Measurements from ENCODE around the gene TRIM44. TPM values are rescaled to one million over a fixed set of nuclear protein-coding genes. Genes with fewer than 3 reads are reported as not detected.
"Not testable (repeated sequence)": the region's sequence is repeated elsewhere in the genome, so short reads cannot be mapped to it uniquely, and the experiment has no call there.

TRIM44 gene
- total RNA-seq, 8 experiments from 2014 or later, result 15.7 to 33.5 (median 23.7) TPM

- peak overlapping the region; percentile 98 to 99 for H3K27ac ChIP-seq
- in situ Hi-C loops (cut with MboI; ENCODE audit: low pct_unique_long_range_greater_than_20kb in 2 of 9, low sequenced_read_pairs in 9 of 9, unreplicated experiment in 9 of 9), result no loop called here
- peak overlapping the region; percentile 61 to 92 (median 64) for H3K4me3 ChIP-seq
- 0 to 21% (median 0%) methylated on average over 1 to 8 of the region's 12 CpGs; no CpG with 5 or more reads in 1 of the 10 experiments for WGBS, 10 experiments
- peak; percentile 22 to 57 (median 52) for ATAC-seq (replicated peaks in 6 of 8)
- peaks cover 19 to 33% of the 10 kb centered on the region in 2 donors for H3K4me1 ChIP-seq (replicated peaks in 1 of 2)
Observed at GRCh38 chr11:35662061-35662648, 420 bp upstream of the TRIM44 start.

- ATAC-seq (replicated peaks in 6 of 8), result no peak
- peak overlapping the region; percentile 61 to 92 (median 64) for H3K4me3 ChIP-seq
- 40 to 98% (median 83%) methylated on average over 1 to 10 of the region's 10 CpGs for WGBS, 10 experiments
- H3K27ac ChIP-seq, result peak overlapping the region; percentile 98 to 99
- in situ Hi-C loops (cut with MboI; ENCODE audit: low pct_unique_long_range_greater_than_20kb in 2 of 9, low sequenced_read_pairs in 9 of 9, unreplicated experiment in 9 of 9), result no loop called here
- H3K4me1 ChIP-seq (replicated peaks in 1 of 2), result peaks cover 19 to 33% of the 10 kb centered on the region in 2 donors
Observed at GRCh38 chr11:35663408-35663702, 780 bp downstream of the TRIM44 start.

- Histone ChIP-seq H3K4me1 (replicated peaks in 1 of 2) (peaks cover 19 to 33% of the 10 kb centered on the region in 2 donors), H3K4me3 (peak overlapping the region; percentile 61 to 92 (median 64)), H3K27ac (no peak overlapping the region)
- 94 to 100% (median 100%) methylated on average over 3 to 5 of the region's 5 CpGs; no CpG with 5 or more reads in 1 of the 10 experiments for WGBS, 10 experiments
- in situ Hi-C loops (cut with MboI; ENCODE audit: low pct_unique_long_range_greater_than_20kb in 2 of 9, low sequenced_read_pairs in 9 of 9, unreplicated experiment in 9 of 9), result no loop called here
- no peak for ATAC-seq (replicated peaks in 6 of 8)
Observed at GRCh38 chr11:35664977-35665441, 2.4 kb downstream of the TRIM44 start.

GRCh38 chr11:35667257-35667656 is 4.7 kb downstream of the TRIM44 start:
- 92 to 100% (median 100%) methylated on average over 1 of the region's 1 CpG; no CpG with 5 or more reads in 3 of the 10 experiments for WGBS, 10 experiments
- in situ Hi-C loops (cut with MboI; ENCODE audit: low pct_unique_long_range_greater_than_20kb in 2 of 9, low sequenced_read_pairs in 9 of 9, unreplicated experiment in 9 of 9), result no loop called here
- H3K4me1 ChIP-seq (replicated peaks in 1 of 2), result peaks cover 12 to 22% of the 10 kb centered on the region in 2 donors
- no peak for ATAC-seq (replicated peaks in 6 of 8)
- H3K4me3 ChIP-seq, result no peak overlapping the region
- no peak overlapping the region for H3K27ac ChIP-seq

GRCh38 chr11:35668350-35668749 is 5.8 kb downstream of the TRIM44 start:
- H3K27ac ChIP-seq; in situ Hi-C loops (cut with MboI; ENCODE audit: low pct_unique_long_range_greater_than_20kb in 2 of 9, low sequenced_read_pairs in 9 of 9, unreplicated experiment in 9 of 9); H3K4me3 ChIP-seq; ATAC-seq (replicated peaks in 6 of 8): not testable (repeated sequence)
- WGBS, 10 experiments, result 83 to 100% (median 97%) methylated on average over 1 to 3 of the region's 3 CpGs; no CpG with 5 or more reads in 1 of the 10 experiments
- H3K4me1 ChIP-seq (replicated peaks in 1 of 2), result peaks cover 9 to 20% of the 10 kb centered on the region in 2 donors

- H3K27ac ChIP-seq, result no peak overlapping the region
- WGBS, 10 experiments, result 69 to 100% (median 89%) methylated on average over 1 to 3 of the region's 3 CpGs; no CpG with 5 or more reads in 1 of the 10 experiments
- H3K4me1 ChIP-seq (replicated peaks in 1 of 2), result no peaks in the 10 kb centered on the region
- no peak overlapping the region for H3K4me3 ChIP-seq
- in situ Hi-C loops (cut with MboI; ENCODE audit: low pct_unique_long_range_greater_than_20kb in 2 of 9, low sequenced_read_pairs in 9 of 9, unreplicated experiment in 9 of 9), result no loop called here
- no peak for ATAC-seq (replicated peaks in 6 of 8)
Observed at GRCh38 chr11:35671396-35672127, 9.0 kb downstream of the TRIM44 start.

- Histone ChIP-seq H3K4me1 (replicated peaks in 1 of 2) (no peaks in the 10 kb centered on the region), H3K4me3 (no peak overlapping the region), H3K27ac (no peak overlapping the region)
- 50 to 100% (median 93%) methylated on average over 1 to 3 of the region's 3 CpGs; no CpG with 5 or more reads in 2 of the 10 experiments for WGBS, 10 experiments
- in situ Hi-C loops (cut with MboI; ENCODE audit: low pct_unique_long_range_greater_than_20kb in 2 of 9, low sequenced_read_pairs in 9 of 9, unreplicated experiment in 9 of 9), result no loop called here
- ATAC-seq (replicated peaks in 6 of 8), result no peak
Observed at GRCh38 chr11:35672608-35673007, 10.0 kb downstream of the TRIM44 start.

- 86 to 100% (median 96%) methylated on average over 1 of the region's 1 CpG; no CpG with 5 or more reads in 6 of the 10 experiments for WGBS, 10 experiments
- Histone ChIP-seq H3K27ac (no peak overlapping the region), H3K4me3 (no peak overlapping the region), H3K4me1 (replicated peaks in 1 of 2) (peaks cover 0 to 7% of the 10 kb centered on the region in 2 donors)
- in situ Hi-C loops (cut with MboI; ENCODE audit: low pct_unique_long_range_greater_than_20kb in 2 of 9, low sequenced_read_pairs in 9 of 9, unreplicated experiment in 9 of 9), result no loop called here
- peak in 2 of 8 experiments; percentile 25 to 40 for ATAC-seq (replicated peaks in 6 of 8)
Observed at GRCh38 chr11:35675901-35676610, 13.5 kb downstream of the TRIM44 start.

GRCh38 chr11:35676611-35676965 is 14.0 kb downstream of the TRIM44 start:
- in situ Hi-C loops (cut with MboI; ENCODE audit: low pct_unique_long_range_greater_than_20kb in 2 of 9, low sequenced_read_pairs in 9 of 9, unreplicated experiment in 9 of 9), result no loop called here
- peak in 1 of 8 experiments; percentile 32 for ATAC-seq (replicated peaks in 6 of 8)
- WGBS, 10 experiments, result 80 to 100% (median 88%) methylated on average over 1 of the region's 1 CpG; no CpG with 5 or more reads in 3 of the 10 experiments
- Histone ChIP-seq H3K27ac (no peak overlapping the region), H3K4me3 (no peak overlapping the region), H3K4me1 (replicated peaks in 1 of 2) (peaks cover 4 to 13% of the 10 kb centered on the region in 2 donors)

GRCh38 chr11:35677904-35678303 is 15.3 kb downstream of the TRIM44 start:
- no peak for ATAC-seq (replicated peaks in 6 of 8)
- Histone ChIP-seq H3K4me1 (replicated peaks in 1 of 2) (peaks cover 13 to 24% of the 10 kb centered on the region in 2 donors), H3K4me3 (no peak overlapping the region), H3K27ac (no peak overlapping the region)
- in situ Hi-C loops (cut with MboI; ENCODE audit: low pct_unique_long_range_greater_than_20kb in 2 of 9, low sequenced_read_pairs in 9 of 9, unreplicated experiment in 9 of 9), result no loop called here
- WGBS, 10 experiments, result 83 to 100% (median 100%) methylated on average over 1 of the region's 1 CpG; no CpG with 5 or more reads in 3 of the 10 experiments

GRCh38 chr11:35678471-35678870 is 15.9 kb downstream of the TRIM44 start:
- in situ Hi-C loops (cut with MboI; ENCODE audit: low pct_unique_long_range_greater_than_20kb in 2 of 9, low sequenced_read_pairs in 9 of 9, unreplicated experiment in 9 of 9), result no loop called here
- H3K27ac ChIP-seq, result no peak overlapping the region
- WGBS, 10 experiments, result 71 to 100% (median 100%) methylated on average over 1 to 2 of the region's 4 CpGs; no CpG with 5 or more reads in 4 of the 10 experiments
- H3K4me3 ChIP-seq, result no peak overlapping the region
- ATAC-seq (replicated peaks in 6 of 8), result no peak
- peaks cover 13 to 29% of the 10 kb centered on the region in 2 donors for H3K4me1 ChIP-seq (replicated peaks in 1 of 2)

GRCh38 chr11:35678975-35679374 is 16.4 kb downstream of the TRIM44 start:
- H3K27ac ChIP-seq, result no peak overlapping the region
- no peak for ATAC-seq (replicated peaks in 6 of 8)
- in situ Hi-C loops (cut with MboI; ENCODE audit: low pct_unique_long_range_greater_than_20kb in 2 of 9, low sequenced_read_pairs in 9 of 9, unreplicated experiment in 9 of 9), result no loop called here
- H3K4me1 ChIP-seq (replicated peaks in 1 of 2), result peaks cover 13 to 32% of the 10 kb centered on the region in 2 donors
- H3K4me3 ChIP-seq, result no peak overlapping the region
- WGBS, 10 experiments, result 75 to 100% (median 100%) methylated on average over 1 of the region's 1 CpG; no CpG with 5 or more reads in 2 of the 10 experiments

- in situ Hi-C loops (cut with MboI; ENCODE audit: low pct_unique_long_range_greater_than_20kb in 2 of 9, low sequenced_read_pairs in 9 of 9, unreplicated experiment in 9 of 9), result no loop called here
- no peak overlapping the region for H3K4me3 ChIP-seq
- ATAC-seq (replicated peaks in 6 of 8), result no peak
- H3K27ac ChIP-seq, result no peak overlapping the region
- WGBS, 10 experiments, result 80 to 100% (median 100%) methylated on average over 1 of the region's 1 CpG
- H3K4me1 ChIP-seq (replicated peaks in 1 of 2), result peaks cover 13 to 34% of the 10 kb centered on the region in 2 donors
Observed at GRCh38 chr11:35680506-35680905, 17.9 kb downstream of the TRIM44 start.
